Keratinocyte (primary cell): ENCODE results near the gene TMEM9.

Experiments
- EZH2 ChIP-seq: IDR thresholded peaks from one replicate; pipeline ENCODE4 v1.6.1; 2012; ENCODE audit warnings: inconsistent platforms, mild to moderate bottlenecking, low read length, moderate library complexity
- TF ChIP-seq, protein P1 (sequence below), 3 experiments: IDR thresholded peaks in 1 of 3; conservative IDR thresholded peaks in 1 of 3; optimal IDR thresholded peaks in 1 of 3; 2 replicates in 2 of 3; 3 replicates in 1 of 3; pipeline versions ENCODE3 to v1.5.1; 2011; ENCODE audit warnings: low read length in 3 of 3, mild to moderate bottlenecking in 3 of 3, moderate library complexity in 2 of 3, control low read depth in 1 of 3, inconsistent platforms in 1 of 3; ENCODE audit not compliant: insufficient read depth in 2 of 3; ENCODE audit errors: extremely low read depth in 1 of 3

DNA sequence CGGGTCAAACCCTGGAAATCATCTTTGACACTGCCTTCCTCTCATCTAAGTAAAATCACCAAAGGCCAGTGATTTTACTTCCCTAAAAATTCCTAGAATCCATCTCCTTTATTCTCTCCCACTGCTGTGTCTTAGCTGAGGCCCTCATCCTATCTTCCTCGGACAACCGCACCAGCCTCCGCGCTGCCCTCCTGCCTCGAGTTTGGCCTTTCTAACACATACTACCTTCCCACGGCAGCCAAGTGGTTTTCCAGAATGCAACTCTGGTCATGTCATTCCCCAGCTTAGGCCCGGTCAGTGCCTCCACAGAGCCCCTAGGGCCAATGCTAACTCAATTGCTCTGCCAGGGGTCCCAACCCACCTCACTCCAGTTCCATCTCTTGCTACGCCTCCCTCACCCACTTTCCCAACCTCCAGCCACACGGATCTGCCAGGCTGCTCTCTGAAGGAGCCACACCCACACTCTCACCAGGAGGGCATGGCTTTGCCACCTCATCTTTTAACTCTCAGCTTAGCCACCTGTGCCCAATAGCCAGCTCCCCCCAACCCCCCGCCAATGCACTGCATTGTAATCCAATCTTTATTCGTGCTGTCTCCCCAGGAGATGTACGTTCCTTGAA is 6.8 kb downstream of the TMEM9 start:
- no peak for TF ChIP-seq EZH2
- TF ChIP-seq, protein P1, sequence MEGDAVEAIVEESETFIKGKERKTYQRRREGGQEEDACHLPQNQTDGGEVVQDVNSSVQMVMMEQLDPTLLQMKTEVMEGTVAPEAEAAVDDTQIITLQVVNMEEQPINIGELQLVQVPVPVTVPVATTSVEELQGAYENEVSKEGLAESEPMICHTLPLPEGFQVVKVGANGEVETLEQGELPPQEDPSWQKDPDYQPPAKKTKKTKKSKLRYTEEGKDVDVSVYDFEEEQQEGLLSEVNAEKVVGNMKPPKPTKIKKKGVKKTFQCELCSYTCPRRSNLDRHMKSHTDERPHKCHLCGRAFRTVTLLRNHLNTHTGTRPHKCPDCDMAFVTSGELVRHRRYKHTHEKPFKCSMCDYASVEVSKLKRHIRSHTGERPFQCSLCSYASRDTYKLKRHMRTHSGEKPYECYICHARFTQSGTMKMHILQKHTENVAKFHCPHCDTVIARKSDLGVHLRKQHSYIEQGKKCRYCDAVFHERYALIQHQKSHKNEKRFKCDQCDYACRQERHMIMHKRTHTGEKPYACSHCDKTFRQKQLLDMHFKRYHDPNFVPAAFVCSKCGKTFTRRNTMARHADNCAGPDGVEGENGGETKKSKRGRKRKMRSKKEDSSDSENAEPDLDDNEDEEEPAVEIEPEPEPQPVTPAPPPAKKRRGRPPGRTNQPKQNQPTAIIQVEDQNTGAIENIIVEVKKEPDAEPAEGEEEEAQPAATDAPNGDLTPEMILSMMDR (optimal IDR thresholded peaks at IDR 0.05 in 1 of 3, IDR thresholded peaks at IDR 0.05 in 1 of 3, conservative IDR thresholded peaks at IDR 0.05 in 1 of 3; ENCODE audit: extremely low read depth in 1 of 3, insufficient read depth in 2 of 3, low read length in 3 of 3) = no peak
